ENCODE data around the gene LMO7.

Gene LMO7

DNA sequence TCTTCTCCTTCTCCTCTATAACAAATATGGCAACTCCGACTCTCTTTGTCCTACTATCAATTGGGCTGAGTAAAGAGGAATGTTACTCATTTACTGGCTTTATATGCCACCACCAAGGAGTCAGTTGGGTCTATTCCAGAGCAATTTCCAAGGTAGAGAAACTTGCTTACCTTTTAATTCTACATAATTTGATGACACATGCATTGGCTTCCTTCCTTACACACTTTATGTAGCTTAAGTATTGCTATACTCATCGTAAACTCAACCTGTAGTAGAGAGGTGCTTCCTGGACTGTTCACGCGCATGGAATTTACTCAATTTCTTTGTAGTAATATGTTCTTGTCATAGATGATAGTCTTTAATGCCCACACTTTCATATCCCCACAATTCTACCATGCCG is 160.7 kb downstream of the LMO7 start:
- in situ Hi-C loops (cut with MboI; ENCODE audit: low sequenced_read_pairs): no loop called here

DNA sequence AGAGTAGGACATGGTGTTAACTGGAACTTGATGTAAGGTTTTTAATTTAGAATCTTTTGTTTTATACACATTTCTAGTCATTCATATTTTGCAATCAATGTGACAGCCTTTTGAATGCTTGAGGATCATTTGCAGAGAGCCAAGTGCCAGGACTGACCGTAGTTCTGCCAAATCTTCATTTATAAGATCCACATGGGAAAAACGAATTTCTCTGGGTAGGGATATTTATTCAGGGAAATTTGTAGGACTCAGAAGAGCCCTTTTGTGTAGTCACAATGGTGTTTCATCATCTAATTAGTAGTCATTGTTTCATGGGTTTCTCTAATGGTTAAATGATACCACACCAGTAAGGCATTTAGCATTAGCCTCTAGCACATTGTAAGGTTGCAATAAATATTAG is 161.1 kb downstream of the LMO7 start:
- in situ Hi-C loops (cut with MboI; ENCODE audit: low sequenced_read_pairs): no loop called here

DNA sequence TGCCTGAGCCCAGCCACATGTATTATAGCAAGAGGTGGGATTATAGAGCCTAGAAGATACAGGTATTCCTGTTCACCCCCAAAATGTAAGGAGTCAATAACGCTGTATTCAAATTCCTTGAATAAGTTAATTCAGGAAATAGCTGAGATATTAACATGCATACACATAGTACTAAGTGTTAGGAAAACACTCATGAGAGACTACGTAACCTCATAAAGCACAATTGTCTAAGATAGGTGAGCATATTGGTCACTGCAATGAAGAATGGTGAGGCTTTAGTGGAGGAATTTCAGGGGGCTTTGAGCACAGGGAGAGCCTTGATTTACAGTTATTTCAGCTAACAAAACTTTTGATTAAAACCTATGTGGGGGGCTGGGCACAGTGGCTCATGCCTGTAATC is 161.6 kb downstream of the LMO7 start:
- in situ Hi-C loops (cut with MboI; ENCODE audit: low sequenced_read_pairs): no loop called here

DNA sequence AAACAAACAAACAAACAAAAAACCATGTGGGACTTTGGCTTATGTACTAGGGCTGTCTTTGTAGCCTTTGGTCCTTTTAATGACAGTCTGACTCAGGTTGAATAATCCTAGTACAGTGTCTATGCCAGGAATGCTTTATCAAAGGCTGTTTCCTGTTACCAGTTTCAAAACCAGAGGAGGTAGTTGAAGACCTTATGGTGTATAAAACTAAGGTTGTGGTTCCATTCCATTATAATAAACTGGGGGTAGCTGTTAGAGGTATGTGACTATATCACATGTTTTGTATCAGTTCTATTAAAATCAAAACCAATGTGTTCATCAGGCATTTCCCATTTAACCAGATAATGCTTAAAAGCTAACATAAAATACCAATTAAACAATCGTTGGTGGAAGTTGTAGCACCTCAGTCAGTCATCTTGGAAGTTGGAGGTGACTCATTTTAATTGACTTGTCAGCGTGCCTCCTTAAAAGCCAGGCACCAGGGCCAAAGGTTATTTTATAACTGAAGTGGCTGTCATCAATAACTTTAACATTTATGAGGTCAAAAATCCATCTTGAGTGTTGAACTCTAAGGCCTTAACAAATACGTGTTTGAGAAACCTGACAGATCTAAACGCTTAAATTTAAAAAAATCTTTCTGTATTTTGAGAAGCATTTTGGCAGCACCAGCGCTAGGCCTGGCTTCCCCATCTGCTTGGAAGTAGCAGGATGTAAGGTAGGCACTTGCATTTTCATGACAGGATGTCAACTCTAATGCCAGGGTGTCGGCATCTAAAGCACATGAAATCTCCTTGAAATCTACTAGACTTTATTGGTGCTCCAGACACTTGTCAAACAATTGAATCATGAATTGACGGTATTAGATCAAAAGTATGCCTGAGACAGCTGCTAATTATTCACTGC is 162.5 kb downstream of the LMO7 start:
- in situ Hi-C loops (cut with MboI; ENCODE audit: low sequenced_read_pairs): no loop called here

DNA sequence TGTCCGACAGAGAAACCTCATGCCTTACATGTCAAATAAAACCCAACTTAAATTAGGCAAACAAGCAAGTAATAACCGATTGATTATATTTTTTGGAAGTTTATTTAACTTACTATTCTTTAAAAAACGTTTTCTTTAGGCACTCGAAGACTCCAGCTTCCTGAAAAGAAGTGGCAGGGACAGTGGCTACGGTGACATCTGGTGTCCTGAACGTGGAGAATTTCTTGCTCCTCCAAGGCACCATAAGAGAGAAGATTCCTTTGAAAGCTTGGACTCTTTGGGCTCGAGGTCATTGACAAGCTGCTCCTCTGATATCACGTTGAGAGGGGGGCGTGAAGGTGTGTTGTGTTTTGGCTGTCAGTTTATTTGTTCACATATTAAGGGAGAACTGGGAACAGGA is 164.4 kb downstream of the LMO7 start:
- in situ Hi-C loops (cut with MboI; ENCODE audit: low sequenced_read_pairs): no loop called here

DNA sequence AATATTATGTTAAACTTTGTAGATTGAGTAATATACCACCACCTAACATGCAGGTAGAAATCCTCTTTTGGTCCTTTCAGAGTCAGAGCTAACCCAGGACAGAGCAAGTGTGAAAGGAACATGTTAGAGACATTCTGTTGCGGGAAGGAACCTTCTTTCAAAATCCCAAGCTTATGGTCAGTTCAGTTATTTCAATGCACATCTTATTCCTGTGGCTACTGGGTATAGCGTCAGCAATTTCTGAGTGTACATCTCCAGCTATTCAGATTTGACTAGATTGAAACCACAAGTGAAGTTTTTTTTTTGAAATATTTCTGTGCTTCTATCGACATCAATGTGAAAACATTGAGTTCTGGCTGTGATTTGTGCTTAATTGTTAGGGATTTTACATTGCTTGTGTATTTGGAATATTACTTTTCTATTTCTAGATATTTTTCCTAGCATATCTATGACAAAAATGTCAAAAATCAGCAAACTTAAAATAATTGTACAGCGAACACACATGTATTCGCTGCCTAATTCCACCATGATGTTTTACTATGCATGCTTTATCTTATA is 165.3 kb downstream of the LMO7 start:
- in situ Hi-C loops (cut with MboI; ENCODE audit: low sequenced_read_pairs): no loop called here

DNA sequence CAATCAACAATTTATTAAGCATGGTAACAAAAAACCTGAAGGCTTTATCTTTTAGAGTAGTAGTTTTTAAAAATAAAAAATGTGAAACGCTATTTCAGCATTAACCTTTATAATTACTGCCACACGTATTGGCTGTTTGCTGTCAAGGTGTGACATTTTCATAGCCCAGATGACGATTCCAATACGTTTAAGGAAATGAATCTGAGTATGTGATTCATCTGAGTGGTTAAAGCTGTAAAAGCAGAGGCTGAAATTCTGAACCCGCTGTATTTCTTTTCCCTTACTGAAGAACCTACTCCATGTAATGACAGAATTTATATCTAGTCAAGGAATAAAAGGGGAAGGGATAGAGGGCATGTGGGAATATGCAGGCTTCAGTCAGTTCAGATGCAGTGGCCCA is 166.0 kb downstream of the LMO7 start:
- in situ Hi-C loops (cut with MboI; ENCODE audit: low sequenced_read_pairs): no loop called here

DNA sequence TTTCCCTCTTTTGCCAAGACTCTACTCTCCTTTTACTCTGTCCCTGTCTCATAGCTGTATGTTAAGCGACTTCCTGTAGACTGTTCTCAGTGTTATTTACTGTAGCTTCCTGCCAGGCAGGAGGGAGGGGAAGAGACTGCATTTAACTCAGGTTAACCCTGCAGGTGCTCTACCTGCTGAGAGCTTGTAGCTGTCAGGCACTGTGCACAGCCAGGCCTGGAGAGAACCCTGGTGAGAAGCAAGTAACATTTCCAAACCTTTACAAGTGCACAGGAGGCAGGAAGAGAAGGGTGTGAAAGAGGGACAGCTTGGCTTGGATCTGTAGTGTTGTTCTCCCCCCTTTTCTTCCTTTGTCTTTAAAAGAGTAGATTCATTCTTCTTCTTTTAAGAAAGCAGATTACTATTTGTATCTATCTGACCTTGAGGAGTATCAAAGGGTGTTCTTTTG is 167.1 kb downstream of the LMO7 start:
- in situ Hi-C loops (cut with MboI; ENCODE audit: low sequenced_read_pairs): no loop called here

DNA sequence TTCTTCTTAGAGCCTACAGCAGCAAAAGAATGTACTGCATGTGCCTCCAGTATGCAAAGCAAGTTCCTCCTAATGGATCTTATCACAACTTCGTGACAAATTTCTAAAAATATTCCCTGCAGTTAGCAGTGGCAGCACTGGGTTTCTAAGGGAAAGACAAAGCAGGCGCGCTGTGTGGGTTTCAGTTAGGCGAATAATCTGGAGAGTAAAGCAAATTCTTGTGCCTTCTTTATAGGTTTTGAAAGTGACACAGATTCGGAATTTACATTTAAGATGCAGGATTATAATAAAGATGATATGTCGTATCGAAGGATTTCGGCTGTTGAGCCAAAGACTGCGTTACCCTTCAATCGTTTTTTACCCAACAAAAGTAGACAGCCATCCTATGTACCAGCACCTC is 167.9 kb downstream of the LMO7 start:
- in situ Hi-C loops (cut with MboI; ENCODE audit: low sequenced_read_pairs): no loop called here

DNA sequence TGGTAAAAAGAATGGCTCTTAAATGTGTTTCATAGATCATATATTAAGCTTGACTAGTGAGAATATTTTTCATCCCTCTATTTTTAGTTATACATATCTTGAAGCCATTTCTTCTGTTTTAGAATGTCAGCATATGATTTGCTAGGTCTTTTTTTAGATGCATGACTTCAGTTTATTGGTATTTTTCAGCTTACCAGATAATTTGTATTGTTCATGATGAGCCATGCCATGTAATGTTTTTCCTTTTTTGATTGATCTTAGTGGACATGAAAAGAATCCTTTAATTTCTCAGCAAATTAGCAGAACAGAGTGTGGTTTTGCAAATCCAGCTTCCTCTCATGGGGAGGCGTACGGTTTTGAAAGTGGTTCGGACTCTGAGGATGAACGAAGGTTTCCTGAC is 168.5 kb downstream of the LMO7 start:
- in situ Hi-C loops (cut with MboI; ENCODE audit: low sequenced_read_pairs): no loop called here

DNA sequence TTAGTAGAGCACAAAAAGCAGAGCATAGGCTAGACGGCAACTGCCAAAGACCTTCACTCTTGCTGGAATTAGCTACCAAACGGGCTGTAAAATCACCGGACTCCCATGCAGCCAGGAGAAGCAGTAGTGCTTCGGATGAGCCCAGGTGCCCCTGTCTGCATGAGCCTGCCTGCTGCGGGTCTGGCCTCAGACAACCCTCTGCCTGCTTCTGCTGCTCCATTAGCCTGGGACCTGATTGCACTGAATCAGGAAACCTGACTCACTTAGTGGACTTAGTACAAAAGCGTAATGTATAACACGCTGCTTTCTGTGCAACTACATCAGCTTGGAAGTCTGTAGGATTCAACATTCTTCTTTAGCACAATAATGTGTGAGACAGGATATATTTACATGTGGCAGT is 170.0 kb downstream of the LMO7 start:
- in situ Hi-C loops (cut with MboI; ENCODE audit: low sequenced_read_pairs): no loop called here

DNA sequence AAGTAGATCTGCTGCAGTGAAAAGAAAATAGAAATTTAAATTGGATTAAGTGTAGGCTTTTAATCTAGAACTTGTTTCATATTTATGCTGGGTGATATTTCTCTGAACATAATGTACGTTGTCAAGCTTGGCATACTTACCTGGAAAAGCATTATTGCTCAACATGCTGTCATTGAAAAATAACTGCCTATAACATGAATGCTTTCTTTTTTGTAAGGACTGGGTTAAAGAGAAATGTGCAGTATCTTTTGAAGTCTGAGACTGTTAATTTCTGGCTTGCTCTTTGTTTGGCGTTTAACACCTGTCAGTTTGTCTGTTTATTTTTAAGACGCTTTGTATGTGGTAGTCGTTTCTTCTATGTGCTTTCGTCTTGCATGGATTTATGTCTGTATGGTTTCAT is 175.2 kb downstream of the LMO7 start:
- in situ Hi-C loops (cut with MboI; ENCODE audit: low sequenced_read_pairs): no loop called here

DNA sequence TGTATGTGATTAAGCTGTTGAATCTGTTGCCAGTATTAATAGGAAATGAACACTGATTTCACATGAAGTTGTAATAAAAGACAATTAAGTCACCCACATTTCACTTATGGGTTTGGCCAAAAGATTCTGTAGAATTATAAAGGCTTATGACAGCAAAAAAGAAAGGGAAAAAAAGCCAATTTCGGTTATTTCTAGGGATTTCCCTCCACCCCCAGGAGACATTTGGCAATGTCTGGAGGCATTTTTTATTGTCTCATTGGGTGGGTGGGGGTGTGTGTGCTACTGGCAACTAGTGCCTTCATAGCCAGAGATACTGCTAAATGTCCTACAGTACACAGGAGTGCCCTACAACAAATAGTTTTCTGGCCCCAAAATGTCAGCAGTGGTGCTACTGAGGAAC is 175.7 kb downstream of the LMO7 start:
- in situ Hi-C loops (cut with MboI; ENCODE audit: low sequenced_read_pairs): no loop called here

DNA sequence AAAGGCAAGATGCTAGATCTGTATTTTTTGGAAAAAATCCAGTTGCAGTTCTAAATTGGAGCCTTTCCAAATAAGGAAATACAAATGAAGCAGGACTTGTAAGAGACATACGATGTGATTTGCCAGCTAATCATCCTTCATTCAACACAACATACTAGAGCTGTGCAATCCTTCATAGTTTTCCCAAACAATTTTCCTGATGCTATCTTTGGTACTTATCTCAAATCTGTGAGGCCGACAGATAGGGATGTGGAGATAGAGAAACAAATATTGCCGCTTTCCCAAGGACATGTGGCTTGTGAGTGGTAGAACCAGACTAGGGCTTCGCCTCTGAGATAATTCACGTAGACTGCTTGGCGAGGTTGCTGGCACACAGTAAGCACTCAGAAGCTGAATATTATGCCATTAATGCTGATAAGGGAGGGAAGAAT is 176.6 kb downstream of the LMO7 start:
- in situ Hi-C loops (cut with MboI; ENCODE audit: low sequenced_read_pairs): no loop called here

DNA sequence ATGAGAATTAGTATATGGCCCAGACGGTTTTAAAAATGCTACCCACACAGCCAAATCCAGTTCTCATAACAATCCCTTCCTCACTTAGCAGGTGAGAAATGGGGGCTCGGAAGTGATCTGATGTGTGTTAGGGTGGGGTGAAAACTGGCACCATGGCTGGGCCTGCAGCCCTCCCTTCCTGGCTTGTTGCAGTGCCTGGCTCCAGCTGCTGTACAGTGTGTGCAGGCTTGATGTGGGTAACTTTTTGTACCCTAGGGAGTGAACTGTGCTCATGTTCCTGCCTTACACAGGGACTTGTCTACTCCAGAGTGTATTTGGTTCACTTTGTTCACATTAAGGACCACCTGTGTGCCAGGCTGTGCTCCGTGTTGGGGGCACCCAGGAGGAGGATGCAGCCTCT is 177.2 kb downstream of the LMO7 start:
- in situ Hi-C loops (cut with MboI; ENCODE audit: low sequenced_read_pairs): no loop called here

DNA sequence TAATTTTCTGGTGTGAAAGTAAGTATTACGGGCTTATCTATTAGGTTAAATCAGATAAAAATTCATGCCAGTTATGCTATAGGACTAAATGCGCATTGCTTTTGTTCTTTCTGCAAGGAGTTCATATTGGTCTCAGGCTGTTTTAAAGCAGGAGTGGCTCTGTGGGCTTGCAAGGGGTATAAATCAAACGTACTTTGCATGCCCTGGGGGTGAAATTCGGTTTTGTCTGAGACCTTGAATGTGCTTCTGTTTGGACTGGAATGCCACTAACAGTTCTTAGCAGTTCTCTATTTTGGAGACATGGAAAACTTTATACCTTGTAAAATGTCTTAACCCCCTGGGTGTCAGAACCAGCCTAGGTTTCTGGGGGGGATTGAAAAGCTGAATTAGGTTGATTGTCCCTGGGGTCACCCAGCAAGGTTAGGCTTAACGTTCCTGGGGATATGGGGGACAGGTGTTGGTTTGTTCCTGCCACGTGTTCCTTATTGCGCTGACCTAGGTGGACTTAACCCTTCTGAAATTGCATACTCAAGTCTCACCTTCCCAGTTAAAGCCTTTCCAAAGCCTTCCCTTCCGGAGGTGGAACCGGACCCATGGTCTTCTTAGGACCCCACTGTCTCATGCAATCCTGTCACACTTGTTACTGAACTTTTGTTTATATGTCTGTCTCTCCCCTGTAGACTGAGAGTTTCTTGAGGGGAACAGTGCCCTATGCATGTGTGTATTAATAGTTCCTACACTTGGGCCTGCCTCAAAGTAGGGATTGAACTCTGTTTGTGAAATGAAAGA is 182.2 kb downstream of the LMO7 start:
- in situ Hi-C loops (cut with MboI; ENCODE audit: low sequenced_read_pairs): no loop called here

DNA sequence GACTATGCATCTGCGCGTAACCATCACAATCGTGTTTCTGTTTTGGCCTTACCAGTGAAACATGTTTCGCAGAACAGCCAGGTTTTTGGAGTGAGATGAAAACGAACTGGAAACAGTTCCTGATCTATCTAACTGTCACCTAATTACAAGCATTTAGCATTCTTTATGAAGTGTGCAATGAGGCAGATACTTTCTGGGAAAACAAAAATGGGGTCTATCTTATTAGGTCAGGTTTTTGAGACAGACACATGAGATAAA is 182.8 kb downstream of the LMO7 start:
- in situ Hi-C loops (cut with MboI; ENCODE audit: low sequenced_read_pairs): no loop called here

DNA sequence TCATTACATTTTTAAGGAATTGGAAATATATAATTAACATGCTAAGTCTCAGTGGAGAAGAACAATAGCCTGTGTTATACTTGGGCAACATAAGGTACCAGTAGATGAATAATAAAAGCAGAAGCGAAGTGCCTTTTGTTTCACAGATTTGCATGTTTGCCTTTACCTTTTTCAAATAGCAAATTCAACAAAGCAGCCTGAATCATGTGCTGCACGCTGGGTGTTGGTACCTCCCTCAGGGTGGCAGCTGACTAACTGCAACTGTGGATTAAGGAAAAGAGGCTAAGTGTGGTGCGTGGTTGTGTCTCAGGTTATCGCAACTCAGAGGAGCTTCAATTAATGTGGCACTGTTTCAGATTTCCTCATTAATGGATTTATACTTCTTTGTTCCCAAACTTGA is 189.0 kb downstream of the LMO7 start:
- in situ Hi-C loops (cut with MboI; ENCODE audit: low sequenced_read_pairs): no loop called here

DNA sequence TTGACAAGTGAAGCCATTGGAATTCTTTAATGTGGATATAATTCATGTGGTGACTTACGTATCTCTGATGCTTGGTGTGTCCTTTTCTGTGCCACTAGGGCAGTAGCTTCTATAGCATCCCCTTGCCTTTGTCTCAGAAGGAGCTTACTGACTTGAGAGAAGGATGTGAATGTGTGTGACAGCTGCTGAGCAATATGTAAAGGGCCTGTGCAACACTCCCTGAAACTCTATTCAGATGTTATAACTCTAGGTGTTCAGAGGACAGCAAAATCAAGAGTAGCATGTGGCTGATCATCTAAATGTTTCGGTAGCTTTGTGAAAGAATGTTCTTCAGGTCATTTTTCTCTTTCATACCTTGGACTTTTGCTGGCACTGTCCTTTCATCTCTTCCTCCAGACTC is 189.5 kb downstream of the LMO7 start:
- in situ Hi-C loops (cut with MboI; ENCODE audit: low sequenced_read_pairs): no loop called here

DNA sequence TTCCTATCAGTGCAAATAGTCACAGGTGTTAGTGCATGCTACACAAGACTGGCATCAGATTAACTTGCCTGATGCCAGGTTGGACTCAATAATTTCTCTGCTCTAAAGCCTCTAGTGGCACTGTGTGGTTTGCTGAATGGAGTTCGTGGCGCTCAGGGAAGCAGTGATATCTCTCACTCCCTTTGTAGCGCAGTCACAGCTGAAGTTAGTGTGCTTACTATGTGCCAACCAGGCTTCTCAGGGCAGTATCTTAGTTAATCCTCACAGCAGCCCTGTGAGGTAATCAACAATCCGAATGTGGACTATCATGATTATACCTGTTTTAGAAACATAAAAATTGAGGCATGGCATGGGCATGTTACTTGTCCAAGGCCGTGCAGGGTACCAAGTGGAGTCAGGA is 190.3 kb downstream of the LMO7 start:
- in situ Hi-C loops (cut with MboI; ENCODE audit: low sequenced_read_pairs): no loop called here

DNA sequence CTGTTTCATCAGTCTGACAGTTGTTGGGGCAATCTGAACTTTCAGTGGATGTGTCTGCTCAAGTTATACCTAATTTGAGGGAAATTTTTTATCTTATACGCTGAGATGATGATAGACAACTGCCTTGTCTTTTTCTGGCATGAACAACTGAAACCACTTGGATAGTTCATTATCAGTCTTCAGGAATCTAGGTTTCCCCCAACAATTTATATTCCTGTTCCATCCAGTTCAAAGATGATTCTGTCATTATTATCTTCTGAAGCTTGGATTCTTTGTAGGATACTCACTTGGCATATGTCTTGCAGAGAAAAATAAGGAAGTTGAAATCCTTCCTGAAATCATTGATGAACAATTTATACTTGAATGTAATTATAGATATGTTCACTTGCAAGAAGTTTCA is 193.7 kb downstream of the LMO7 start:
- in situ Hi-C loops (cut with MboI; ENCODE audit: low sequenced_read_pairs): no loop called here

DNA sequence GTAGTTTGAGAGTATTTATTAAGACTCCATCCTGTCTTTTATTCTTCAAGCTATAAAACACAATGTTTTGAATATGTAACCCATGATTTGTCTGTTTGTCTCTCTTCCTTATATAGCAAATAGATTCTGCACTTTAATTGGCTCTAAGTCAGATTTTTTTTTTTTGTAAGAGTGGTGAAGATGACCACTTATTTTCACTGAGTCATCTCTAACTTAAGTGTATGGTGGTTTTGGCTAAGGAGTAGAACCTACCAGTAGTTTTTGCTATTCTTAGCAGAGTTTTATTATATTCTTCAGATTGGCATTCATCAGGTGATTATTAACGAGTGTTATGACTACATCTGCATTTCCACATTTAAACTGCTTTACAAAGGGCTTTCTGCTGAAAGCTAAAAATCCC is 194.7 kb downstream of the LMO7 start:
- in situ Hi-C loops (cut with MboI; ENCODE audit: low sequenced_read_pairs): no loop called here

All from HL-60/S4 treated with retinoic acid at 250 ng/mL for 4 days and 3 days (cell line).